Measurements from ENCODE around the gene ACTRT2. TPM values are rescaled to one million over a fixed set of nuclear protein-coding genes. Genes with fewer than 3 reads are reported as not detected.

The ACTRT2 gene
- total and polyA plus RNA-seq, 2 donors (not counting 3 experiments of a cell fraction or from before 2014, with no cell fraction given): not detected

DNA sequence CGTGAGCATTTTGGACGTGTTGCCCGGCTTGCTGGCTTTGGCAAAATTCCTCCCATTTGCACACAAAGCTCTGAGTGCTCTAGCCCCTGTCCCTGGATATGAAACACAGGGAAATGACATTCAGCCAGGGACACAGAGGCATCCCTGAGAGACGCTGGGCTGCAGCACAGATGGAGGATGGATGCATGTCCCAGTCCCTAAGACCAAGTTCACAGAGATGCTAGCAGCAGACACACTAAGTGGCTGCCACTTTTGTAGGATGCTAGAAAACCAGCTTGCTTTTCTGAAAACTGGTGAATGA is 12.5 kb downstream of the ACTRT2 start:
- H3K9me3 ChIP-seq (replicated peaks; ENCODE audit: control insufficient read depth, insufficient read depth, low read length): no peaks in the 10 kb centered on the region
- no peak overlapping the region for H3K4me3 ChIP-seq (replicated peaks in 1 of 3; ENCODE audit: insufficient read depth in 1 of 3, low read depth in 1 of 3, low read length in 3 of 3)
- intact Hi-C loops (cut with micrococcal nuclease): no loop called here
- DNase-seq (ENCODE audit: low read depth, low spot score) (no peak), FAIRE-seq (no peak)
- H3K9me1 ChIP-seq (replicated peaks; ENCODE audit: control insufficient read depth, extremely low read depth, insufficient read depth, low read length): no peaks in the 10 kb centered on the region
- ChIA-PET CTCF (no interaction called here), POLR2A (no interaction called here)
- BruUV-seq (replicated peaks): no TSS peak
- TF ChIP-seq, protein P1, sequence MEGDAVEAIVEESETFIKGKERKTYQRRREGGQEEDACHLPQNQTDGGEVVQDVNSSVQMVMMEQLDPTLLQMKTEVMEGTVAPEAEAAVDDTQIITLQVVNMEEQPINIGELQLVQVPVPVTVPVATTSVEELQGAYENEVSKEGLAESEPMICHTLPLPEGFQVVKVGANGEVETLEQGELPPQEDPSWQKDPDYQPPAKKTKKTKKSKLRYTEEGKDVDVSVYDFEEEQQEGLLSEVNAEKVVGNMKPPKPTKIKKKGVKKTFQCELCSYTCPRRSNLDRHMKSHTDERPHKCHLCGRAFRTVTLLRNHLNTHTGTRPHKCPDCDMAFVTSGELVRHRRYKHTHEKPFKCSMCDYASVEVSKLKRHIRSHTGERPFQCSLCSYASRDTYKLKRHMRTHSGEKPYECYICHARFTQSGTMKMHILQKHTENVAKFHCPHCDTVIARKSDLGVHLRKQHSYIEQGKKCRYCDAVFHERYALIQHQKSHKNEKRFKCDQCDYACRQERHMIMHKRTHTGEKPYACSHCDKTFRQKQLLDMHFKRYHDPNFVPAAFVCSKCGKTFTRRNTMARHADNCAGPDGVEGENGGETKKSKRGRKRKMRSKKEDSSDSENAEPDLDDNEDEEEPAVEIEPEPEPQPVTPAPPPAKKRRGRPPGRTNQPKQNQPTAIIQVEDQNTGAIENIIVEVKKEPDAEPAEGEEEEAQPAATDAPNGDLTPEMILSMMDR (IDR thresholded peaks at IDR 0.05; ENCODE audit: extremely low read depth in 1 of 2, insufficient read depth in 1 of 2, low read depth in 1 of 2, low read length in 2 of 2): no peak
- no peak for TF ChIP-seq MYC (IDR thresholded peaks at IDR 0.05; ENCODE audit: low read depth, low read length)
- TF ChIP-seq, protein P2, sequence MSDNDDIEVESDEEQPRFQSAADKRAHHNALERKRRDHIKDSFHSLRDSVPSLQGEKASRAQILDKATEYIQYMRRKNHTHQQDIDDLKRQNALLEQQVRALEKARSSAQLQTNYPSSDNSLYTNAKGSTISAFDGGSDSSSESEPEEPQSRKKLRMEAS (IDR thresholded peaks at IDR 0.05; ENCODE audit: insufficient read depth, insufficient read length): no peak
- TF ChIP-seq POLR2AphosphoS5 (IDR thresholded peaks at IDR 0.05; ENCODE audit: insufficient read depth, low read depth, low read length): no peak
- TF ChIP-seq JUN (IDR thresholded peaks at IDR 0.05; ENCODE audit: borderline replicate concordance, insufficient read depth, insufficient read length, low read depth): no peak
- TF ChIP-seq POLR2A (IDR thresholded peaks at IDR 0.05; ENCODE audit: low read depth, low read length): no peak
- TF ChIP-seq EZH2 (IDR thresholded peaks at IDR 0.05; ENCODE audit: borderline replicate concordance, low read depth, low read length, severe bottlenecking): no peak
- H3K27me3 ChIP-seq (ENCODE audit: control insufficient read depth in 2 of 2, insufficient read depth in 2 of 2, low read length in 2 of 2): no peaks in the 10 kb centered on the region
- H3K9ac ChIP-seq (replicated peaks; ENCODE audit: extremely low read depth, insufficient read depth, low read length): no peak overlapping the region
- no peaks in the 10 kb centered on the region for H3K79me2 ChIP-seq (ENCODE audit: control insufficient read depth, insufficient read depth, low read length)
- H3K4me1 ChIP-seq (ENCODE audit: control insufficient read depth, extremely low read depth, insufficient read depth, low read length): no peaks in the 10 kb centered on the region
- dilution Hi-C loops (cut with MboI; ENCODE audit: extremely low pct_ligation_motif_present, low sequenced_read_pairs): no loop called here
- no peak overlapping the region for H3K4me2 ChIP-seq (ENCODE audit: insufficient read depth, low read length)
- no peak overlapping the region for H2AFZ ChIP-seq (ENCODE audit: low read depth, low read length)
- H3K27ac ChIP-seq (ENCODE audit: insufficient read depth, low read depth, low read length): no peak overlapping the region
- no peaks in the 10 kb centered on the region for H3K36me3 ChIP-seq (ENCODE audit: control insufficient read depth in 2 of 2, extremely low read depth in 1 of 2, insufficient read depth in 2 of 2, low read length in 2 of 2)
- H4K20me1 ChIP-seq (replicated peaks; ENCODE audit: control insufficient read depth, extremely low read depth, insufficient read depth, low read length): no peaks in the 10 kb centered on the region

DNA sequence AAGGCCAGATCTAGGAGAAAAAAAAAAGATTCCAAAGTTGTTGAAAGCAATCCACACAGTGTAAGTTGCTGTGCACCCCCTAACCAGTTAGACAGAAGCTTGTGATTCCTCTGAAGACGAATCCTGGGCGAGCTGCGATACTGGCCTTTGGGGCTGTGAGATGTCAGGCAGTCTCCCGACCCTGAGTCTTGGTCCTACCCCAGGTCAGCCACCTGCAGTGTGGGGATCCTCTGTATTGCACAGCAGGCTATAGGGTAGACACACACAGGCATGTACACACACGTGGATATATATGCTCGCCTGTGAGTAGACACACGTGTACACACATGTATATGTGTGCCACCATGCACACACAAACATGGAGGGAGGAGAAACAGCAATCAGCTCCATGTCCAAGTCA is 12.9 kb downstream of the ACTRT2 start:
- Histone ChIP-seq H3K27me3 (ENCODE audit: control insufficient read depth in 2 of 2, insufficient read depth in 2 of 2, low read length in 2 of 2) (no peaks in the 10 kb centered on the region), H3K4me3 (replicated peaks in 1 of 3; ENCODE audit: insufficient read depth in 1 of 3, low read depth in 1 of 3, low read length in 3 of 3) (no peak overlapping the region), H3K9me1 (replicated peaks; ENCODE audit: control insufficient read depth, extremely low read depth, insufficient read depth, low read length) (no peaks in the 10 kb centered on the region), H3K4me2 (ENCODE audit: insufficient read depth, low read length) (no peak overlapping the region), H3K36me3 (ENCODE audit: control insufficient read depth in 2 of 2, extremely low read depth in 1 of 2, insufficient read depth in 2 of 2, low read length in 2 of 2) (no peaks in the 10 kb centered on the region), H2AFZ (ENCODE audit: low read depth, low read length) (no peak overlapping the region), H4K20me1 (replicated peaks; ENCODE audit: control insufficient read depth, extremely low read depth, insufficient read depth, low read length) (no peaks in the 10 kb centered on the region), H3K9ac (replicated peaks; ENCODE audit: extremely low read depth, insufficient read depth, low read length) (no peak overlapping the region), H3K4me1 (ENCODE audit: control insufficient read depth, extremely low read depth, insufficient read depth, low read length) (no peaks in the 10 kb centered on the region), H3K27ac (ENCODE audit: insufficient read depth, low read depth, low read length) (no peak overlapping the region), H3K9me3 (replicated peaks; ENCODE audit: control insufficient read depth, insufficient read depth, low read length) (no peaks in the 10 kb centered on the region), H3K79me2 (ENCODE audit: control insufficient read depth, insufficient read depth, low read length) (no peaks in the 10 kb centered on the region)
- DNase-seq (ENCODE audit: low read depth, low spot score) (no peak), FAIRE-seq (no peak)
- POLR2A ChIA-PET: no interaction called here
- BruUV-seq (replicated peaks): no TSS peak
- dilution Hi-C loops (cut with MboI; ENCODE audit: extremely low pct_ligation_motif_present, low sequenced_read_pairs): no loop called here
- TF ChIP-seq FOS (IDR thresholded peaks at IDR 0.05; ENCODE audit: borderline replicate concordance, insufficient read depth, low read length) (no peak), GATA2 (IDR thresholded peaks at IDR 0.05; ENCODE audit: insufficient read depth, insufficient read length, low read depth, low read length) (no peak), POLR2AphosphoS5 (IDR thresholded peaks at IDR 0.05; ENCODE audit: insufficient read depth, low read depth, low read length) (no peak), POLR2A (IDR thresholded peaks at IDR 0.05; ENCODE audit: low read depth, low read length) (no peak), MYC (IDR thresholded peaks at IDR 0.05; ENCODE audit: low read depth, low read length) (no peak), JUN (IDR thresholded peaks at IDR 0.05; ENCODE audit: borderline replicate concordance, insufficient read depth, insufficient read length, low read depth) (no peak)
- TF ChIP-seq, protein P1 (IDR thresholded peaks at IDR 0.05; ENCODE audit: extremely low read depth in 1 of 2, insufficient read depth in 1 of 2, low read depth in 1 of 2, low read length in 2 of 2): no peak
- CTCF ChIA-PET: no interaction called here
- intact Hi-C loops (cut with micrococcal nuclease): no loop called here

All from endothelial cell of umbilical vein (primary cell).